Fibroblast of skin of right biceps (primary cell): ENCODE data around the gene BTF3L4.

Experiments used
- DNase-seq: peaks from one replicate; pipeline ENCODE4 v3.0.0-alpha.2; 2013

BTF3L4 gene

GRCh38 chr1:52127181-52128180, 71.4 kb downstream of the BTF3L4 start:
- peak; percentile 61 for DNase-seq

GRCh38 chr1:52139817-52140540, 83.9 kb downstream of the BTF3L4 start:
- peak; percentile 80 for DNase-seq
